Endodermal cell (in vitro differentiated cells): ENCODE results near the gene HDAC6. TPM values are rescaled to one million over a fixed set of nuclear protein-coding genes. Genes with fewer than 3 reads are reported as not detected.

Experiments used
- DNase-seq: peaks from one replicate; pipeline ENCODE4 v3.0.0-alpha.2; 2017
- H3K27ac ChIP-seq: 2 replicates; pipeline ENCODE4 v1.5.1; 2013; ENCODE audit warnings: mild to moderate bottlenecking, low read depth, low read length, moderate library complexity
- H3K27me3 ChIP-seq: 2 replicates; pipeline ENCODE4 v1.6.1; 2013; ENCODE audit warnings: mild to moderate bottlenecking, low read length, moderate library complexity; ENCODE audit not compliant: insufficient read depth, control insufficient read depth, poor library complexity, severe bottlenecking
- H3K36me3 ChIP-seq: 2 replicates; pipeline ENCODE4 v1.7.0; 2013; ENCODE audit warnings: mild to moderate bottlenecking, low read length, moderate library complexity; ENCODE audit not compliant: control insufficient read depth, insufficient read depth
- H3K4me1 ChIP-seq: one replicate; pipeline ENCODE4 v1.7.0; 2013; ENCODE audit warnings: low read length; ENCODE audit not compliant: control insufficient read depth, insufficient read depth
- H3K4me3 ChIP-seq: 2 replicates; pipeline ENCODE4 v1.5.1; 2013; ENCODE audit warnings: mild to moderate bottlenecking, low read length, moderate library complexity
- H3K9ac ChIP-seq: 2 replicates; pipeline ENCODE4 v1.6.1; 2013; ENCODE audit warnings: mild to moderate bottlenecking, low read length, moderate library complexity; ENCODE audit not compliant: poor library complexity, severe bottlenecking; ENCODE audit errors: extremely low read depth
- H3K9me3 ChIP-seq: 2 replicates; pipeline ENCODE4 v1.6.1; 2013; ENCODE audit warnings: mild to moderate bottlenecking, low read length, moderate library complexity; ENCODE audit not compliant: control insufficient read depth
- H3K27ac Mint-ChIP-seq: 2 replicates; pipeline ENCODE4 v1.8.0; 2020; ENCODE audit warnings: mixed read lengths
- H3K27me3 Mint-ChIP-seq: 2 replicates; pipeline ENCODE4 v1.8.0; 2021; ENCODE audit warnings: mild to moderate bottlenecking, mixed read lengths; ENCODE audit not compliant: insufficient read depth
- H3K36me3 Mint-ChIP-seq: 2 replicates; pipeline ENCODE4 v1.8.0; 2020; ENCODE audit warnings: low read depth, mixed read lengths
- H3K4me1 Mint-ChIP-seq: 2 replicates; pipeline ENCODE4 v1.8.0; 2020; ENCODE audit warnings: mixed read lengths
- H3K4me3 Mint-ChIP-seq: 2 replicates; pipeline ENCODE4 v1.8.0; 2020; ENCODE audit warnings: mild to moderate bottlenecking, moderate library complexity, mixed read lengths
- H3K9me3 Mint-ChIP-seq: 2 replicates; pipeline ENCODE4 v1.8.0; 2020; ENCODE audit warnings: mild to moderate bottlenecking, mixed read lengths
- CTCF ChIP-seq: fragments of 200-600 bp; sonication (generic); conservative IDR thresholded peaks from 2 replicates; pipeline ENCODE4 v1.5.0; 2021; ENCODE audit warnings: antibody characterized with exemption, mild to moderate bottlenecking
- WGBS, 2 experiments: methylation state at CpG; one replicate each; pipeline versions ENCODE4 v1.1.5 to v1.1.7; 2013; ENCODE audit warnings: missing lambda C conversion rate in 2 of 2, mixed read lengths in 1 of 2; ENCODE audit not compliant: insufficient coverage in 1 of 2, insufficient read length in 1 of 2; 5-methylcytosine and 5-hydroxymethylcytosine counted together
- total RNA-seq, 2 donors: library from RNA; stranded (reverse); fragmentation: NEBNext Ultra II Directional in 1 of 2; extraction: Animal tissue kit (Norgen Biotek cat#: 25700) in 1 of 2; gene quantifications; 2 replicates in 1 of 2; 3 replicates in 1 of 2; pipeline ENCODE4 v1.2.1, GENCODE V29; 2021

Gene HDAC6
- total RNA-seq, 2 donors from 2014 or later: 121 to 135 TPM

- no peak overlapping the region for H3K4me3 Mint-ChIP-seq
- Histone ChIP-seq H3K4me3 (no peak overlapping the region), H3K9ac (no peak overlapping the region), H3K27me3 (no peaks in the 10 kb centered on the region), H3K9me3 (no peaks in the 10 kb centered on the region), H3K27ac (no peak overlapping the region), H3K4me1 (no peaks in the 10 kb centered on the region), H3K36me3 (no peaks in the 10 kb centered on the region)
- H3K36me3 Mint-ChIP-seq: no peaks in the 10 kb centered on the region
- H3K27ac Mint-ChIP-seq: no peak overlapping the region
- no peak for DNase-seq
- peaks cover 4% of the 10 kb centered on the region for H3K4me1 Mint-ChIP-seq
- no peak for TF ChIP-seq CTCF
- H3K9me3 Mint-ChIP-seq: peaks cover 65% of the 10 kb centered on the region
- WGBS, 2 experiments: 80 to 91% methylated on average over 5 to 17 of the region's 17 CpGs
- H3K27me3 Mint-ChIP-seq: peaks cover 7% of the 10 kb centered on the region
Measured at GRCh38 chrX:48787505-48788443, 14.1 kb upstream of the HDAC6 start.

DNA sequence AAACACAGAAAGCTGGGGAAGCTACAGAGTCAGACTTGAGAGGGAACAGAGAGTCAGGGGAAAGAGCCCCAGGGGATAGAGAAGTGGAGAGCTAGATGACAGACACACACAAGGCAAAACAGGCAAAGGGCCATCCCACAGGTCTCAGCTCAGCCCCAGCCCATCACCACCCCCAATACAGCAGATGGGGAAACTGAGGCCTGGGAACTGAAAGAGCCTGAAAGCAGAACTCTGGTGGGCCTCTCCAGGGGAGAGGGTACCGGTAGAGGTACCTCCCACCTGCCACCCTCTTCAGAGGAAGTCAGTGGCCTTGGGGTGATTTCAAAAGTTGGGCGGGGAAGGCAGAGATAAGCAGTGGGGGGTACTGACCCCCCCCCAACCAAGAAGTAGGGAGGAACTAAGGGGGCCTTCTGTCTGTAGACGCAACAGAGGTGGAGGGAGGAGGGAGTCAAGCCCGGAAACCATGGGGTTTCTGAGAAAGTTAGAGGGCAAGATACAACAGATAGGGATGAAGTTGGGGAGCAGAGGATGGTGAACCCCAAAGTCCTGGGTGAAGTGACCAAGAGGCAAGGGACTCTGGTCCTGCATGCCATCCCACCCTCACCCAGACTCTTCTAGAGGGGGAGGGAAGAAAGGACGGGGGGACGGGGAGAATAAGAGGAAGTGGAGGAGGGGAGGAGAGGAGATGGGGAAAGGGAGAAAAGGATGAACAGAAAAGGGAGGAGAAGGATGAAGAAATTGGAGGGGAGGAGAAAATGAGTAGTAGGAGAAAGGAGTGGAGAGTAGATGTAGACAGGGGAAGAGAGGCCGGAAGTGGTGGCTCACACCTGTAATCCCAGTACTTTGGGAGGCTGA, 12.3 kb upstream of the HDAC6 start:
- Mint-ChIP-seq H3K36me3 (no peaks in the 10 kb centered on the region), H3K27me3 (peaks cover 7% of the 10 kb centered on the region), H3K4me3 (no peak overlapping the region), H3K27ac (no peak overlapping the region), H3K4me1 (peaks cover 4% of the 10 kb centered on the region), H3K9me3 (peaks cover 68% of the 10 kb centered on the region)
- no peak for TF ChIP-seq CTCF
- H3K27me3 ChIP-seq: no peaks in the 10 kb centered on the region
- WGBS, 2 experiments: 93% methylated on average over 6 of the region's 7 CpGs; no CpG with 5 or more reads in 1 of the 2 experiments
- DNase-seq: no peak
- H3K9me3 ChIP-seq: no peaks in the 10 kb centered on the region
- H3K36me3 ChIP-seq: no peaks in the 10 kb centered on the region
- H3K4me3 ChIP-seq: no peak overlapping the region
- no peaks in the 10 kb centered on the region for H3K4me1 ChIP-seq
- H3K27ac ChIP-seq: no peak overlapping the region
- H3K9ac ChIP-seq: no peak overlapping the region

- Mint-ChIP-seq H3K27ac (no peak overlapping the region), H3K4me3 (no peak overlapping the region), H3K4me1 (peaks cover 4% of the 10 kb centered on the region), H3K36me3 (no peaks in the 10 kb centered on the region), H3K9me3 (peaks cover 69% of the 10 kb centered on the region), H3K27me3 (peaks cover 7% of the 10 kb centered on the region)
- Histone ChIP-seq H3K27ac (no peak overlapping the region), H3K27me3 (no peaks in the 10 kb centered on the region), H3K9ac (no peak overlapping the region), H3K4me1 (no peaks in the 10 kb centered on the region), H3K9me3 (no peaks in the 10 kb centered on the region), H3K4me3 (no peak overlapping the region), H3K36me3 (no peaks in the 10 kb centered on the region)
- DNase-seq: no peak
- no peak for TF ChIP-seq CTCF
- 83 to 85% methylated on average over 1 to 5 of the region's 5 CpGs for WGBS, 2 experiments
Measured at GRCh38 chrX:48790477-48790876, 11.4 kb upstream of the HDAC6 start.
